SKM-1 treated with dmso at 0.1 percent for 144 hours (cell line): ENCODE results near the gene STOX2.
A peak's percentile ranks its signal among the peaks of the same experiment; 100 is the strongest.
"Not testable (repeated sequence)": the region's sequence is repeated elsewhere in the genome, so short reads cannot be mapped to it uniquely, and the experiment has no call there.

ENCODE experiments used
- DNase-seq: peaks from one replicate; lab custom pipeline; 2025; ENCODE audit not compliant: unreplicated experiment; lab: John Stamatoyannopoulos, UW

STOX2 gene

DNA sequence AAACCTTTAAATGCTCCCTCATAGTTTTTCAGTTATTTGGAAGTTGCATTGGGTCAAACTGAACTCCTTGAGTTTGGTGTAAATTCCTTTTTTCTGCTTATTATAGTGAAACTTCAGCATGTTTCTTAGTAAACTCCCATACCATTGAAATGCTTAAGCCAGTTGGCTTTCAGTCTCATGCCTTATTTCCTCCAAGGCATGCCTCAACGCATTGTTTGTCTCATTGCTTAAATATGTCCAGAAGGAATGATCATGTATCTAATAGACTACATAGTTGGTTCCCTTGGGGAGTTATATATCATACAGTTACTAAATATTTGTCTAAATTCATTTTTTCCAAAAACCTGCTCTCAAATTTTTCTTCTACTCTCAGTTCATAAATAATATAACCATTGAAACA is 114.0 kb downstream of the STOX2 start:
- no peak for DNase-seq

DNA sequence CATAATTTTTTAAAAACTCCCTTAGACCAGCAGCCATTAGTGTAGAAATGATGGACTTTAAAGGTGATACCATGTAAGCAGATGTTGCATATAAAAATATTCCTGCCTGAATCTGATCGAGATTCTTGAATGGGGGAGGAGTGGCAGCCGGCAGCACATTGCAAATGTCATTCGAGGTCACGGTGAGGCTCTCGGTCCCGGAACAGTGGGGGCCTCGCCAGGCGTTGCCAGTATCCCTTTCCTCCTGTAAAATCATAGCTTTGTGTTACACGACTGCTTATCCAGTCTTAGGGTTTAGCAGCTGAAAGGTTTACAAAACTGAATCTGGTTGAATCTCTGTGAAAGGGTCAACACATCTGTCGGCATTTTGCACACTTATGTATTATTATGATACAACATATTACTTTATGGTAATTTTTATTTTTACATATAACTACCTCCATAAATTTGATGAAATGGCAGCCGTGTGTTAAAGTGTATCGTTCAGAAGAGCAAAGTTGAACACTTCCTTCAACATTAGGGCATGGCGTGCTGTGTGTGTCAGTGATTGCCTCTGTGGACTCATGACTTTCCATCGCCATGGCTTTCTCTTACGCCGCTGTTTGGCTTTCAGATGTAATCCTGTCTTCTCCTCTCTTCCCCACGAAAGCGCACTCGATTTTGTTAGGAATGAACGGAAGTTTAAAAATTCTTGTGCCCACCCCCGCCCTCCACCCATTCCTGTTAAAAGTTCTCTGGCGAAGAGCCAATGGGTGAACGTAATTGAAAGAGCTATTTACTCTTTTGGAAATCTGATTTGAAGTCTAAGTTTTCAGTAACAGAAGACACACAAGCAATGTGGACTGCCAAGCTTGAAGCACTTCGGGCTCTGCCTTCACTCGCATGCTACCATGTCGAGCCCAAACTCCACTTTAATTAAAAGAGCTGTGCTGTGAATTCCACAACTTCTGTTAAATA is 114.8 kb downstream of the STOX2 start:
- DNase-seq: no peak

DNA sequence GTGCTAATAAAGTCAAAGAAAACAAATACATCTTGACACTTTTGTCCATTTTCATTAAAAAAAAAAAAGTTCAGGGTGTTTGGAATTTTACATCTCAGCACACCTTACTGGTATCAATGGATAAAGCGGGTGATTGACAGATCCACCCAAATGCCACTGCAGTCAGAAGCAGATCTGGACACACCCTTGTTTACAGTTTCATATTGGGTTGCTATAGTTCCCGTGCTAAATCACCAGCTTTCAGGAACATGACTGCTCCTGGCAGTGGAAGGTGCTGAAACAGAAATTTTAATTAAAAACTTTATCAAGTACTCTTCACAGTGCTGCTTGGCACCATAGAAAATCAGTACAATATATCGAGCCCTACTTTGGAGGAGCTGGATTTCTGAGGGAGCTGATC is 116.3 kb downstream of the STOX2 start:
- no peak for DNase-seq

- DNase-seq: no peak
Observed at GRCh38 chr4:184022679-184023383, 117.7 kb downstream of the STOX2 start.

DNA sequence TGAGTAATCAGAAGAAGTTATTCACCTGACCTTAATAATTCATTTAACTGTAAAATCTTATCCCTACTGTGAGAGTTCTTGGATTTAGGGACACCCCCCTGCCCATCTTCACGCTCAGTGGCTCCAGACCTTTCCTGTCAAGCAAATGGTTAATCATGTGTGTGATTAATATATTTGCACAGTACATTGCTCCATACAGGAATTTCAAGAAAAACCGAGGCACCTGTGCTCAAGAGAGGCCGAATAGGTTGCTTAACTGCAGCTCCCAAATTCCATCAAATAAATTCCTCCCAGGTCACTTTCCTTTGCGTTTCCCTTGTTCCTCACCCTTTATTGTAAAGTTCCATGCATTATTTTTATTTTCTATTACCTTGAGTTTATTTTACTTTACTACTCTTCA is 119.5 kb downstream of the STOX2 start:
- no peak for DNase-seq

DNA sequence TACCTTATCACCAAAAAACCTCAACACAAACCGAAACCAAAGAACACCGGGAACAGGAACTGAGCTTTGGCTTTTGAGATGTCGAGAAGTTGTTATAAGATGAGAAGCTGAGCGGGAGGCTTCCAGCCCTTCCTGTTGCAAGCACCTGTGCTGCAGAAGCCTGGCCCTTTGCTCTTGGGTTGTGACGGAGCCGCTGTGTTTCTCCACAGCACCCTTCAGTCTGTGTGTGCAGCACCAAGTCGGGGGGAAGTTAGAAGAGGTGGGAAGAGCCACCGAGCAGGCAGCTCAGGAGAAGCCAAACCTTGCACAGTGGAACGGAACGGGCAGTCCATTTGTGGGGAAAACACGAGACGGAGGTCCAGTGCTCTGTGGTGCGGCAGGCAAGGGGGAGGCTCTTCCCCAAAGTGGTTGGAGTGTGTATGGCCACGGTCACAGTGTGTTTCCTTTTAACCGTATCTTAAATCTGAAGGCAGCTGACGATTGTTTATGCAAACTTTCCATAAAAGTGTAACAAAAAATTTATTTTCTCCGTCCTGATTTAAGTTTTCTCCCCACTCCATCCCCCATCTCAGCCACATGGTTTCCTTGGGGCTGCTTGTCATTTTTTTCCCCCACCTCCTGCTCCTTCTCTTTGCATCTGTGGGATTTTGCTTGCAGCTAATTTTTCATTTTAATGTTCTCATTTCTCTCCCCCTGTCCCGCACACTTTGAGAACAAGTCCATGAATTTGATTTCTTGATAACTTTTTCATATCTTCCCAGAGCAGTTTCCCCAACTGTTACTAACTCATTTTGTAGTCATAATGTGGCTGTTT is 123.7 kb downstream of the STOX2 start:
- DNase-seq: peak; percentile 11

- DNase-seq: no peak
Observed at GRCh38 chr4:184030036-184030435, 124.9 kb downstream of the STOX2 start.

GRCh38 chr4:184030764-184031163 is 125.7 kb downstream of the STOX2 start:
- DNase-seq: no peak

DNA sequence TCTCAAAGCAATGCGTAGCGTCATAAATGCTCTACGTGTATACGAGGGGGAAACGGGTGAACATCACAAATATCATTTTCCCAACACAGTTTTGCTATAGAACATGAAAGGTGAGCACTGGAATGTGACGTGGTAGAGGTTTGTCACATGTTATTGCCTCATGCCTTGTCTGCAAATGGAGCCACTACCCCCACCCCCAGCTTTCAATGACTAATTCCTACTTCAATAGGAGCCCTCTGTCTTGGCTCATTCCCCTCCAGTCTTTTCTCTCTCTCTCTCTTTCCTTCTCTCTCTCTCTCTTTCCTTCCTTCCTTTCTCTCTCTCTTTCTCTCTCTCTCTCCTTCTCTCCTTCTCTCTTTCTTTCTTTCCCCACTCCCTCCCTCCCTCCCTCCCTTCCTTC is 127.0 kb downstream of the STOX2 start:
- DNase-seq: no peak

DNA sequence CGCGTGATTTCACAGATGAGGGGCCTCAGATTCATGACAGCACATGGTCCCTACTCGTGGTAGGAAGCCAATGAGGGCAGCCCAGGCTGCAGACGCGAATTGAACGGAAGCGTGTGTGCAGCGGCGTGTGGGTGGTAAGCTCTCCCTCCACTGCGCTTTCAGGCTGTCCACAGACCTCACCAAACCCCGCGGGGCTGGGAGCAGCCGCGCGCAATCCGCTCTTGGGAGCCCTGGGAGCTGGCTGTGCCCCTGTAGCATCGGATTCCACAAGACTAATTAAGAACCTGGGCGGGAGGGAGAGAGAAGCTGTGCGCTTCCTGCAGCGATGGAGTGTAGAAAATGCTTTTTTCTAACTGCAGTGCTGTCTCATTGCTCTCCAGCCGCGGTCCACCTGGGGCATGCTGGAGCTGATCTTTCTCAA is 134.9 kb downstream of the STOX2 start:
- no peak for DNase-seq

DNA sequence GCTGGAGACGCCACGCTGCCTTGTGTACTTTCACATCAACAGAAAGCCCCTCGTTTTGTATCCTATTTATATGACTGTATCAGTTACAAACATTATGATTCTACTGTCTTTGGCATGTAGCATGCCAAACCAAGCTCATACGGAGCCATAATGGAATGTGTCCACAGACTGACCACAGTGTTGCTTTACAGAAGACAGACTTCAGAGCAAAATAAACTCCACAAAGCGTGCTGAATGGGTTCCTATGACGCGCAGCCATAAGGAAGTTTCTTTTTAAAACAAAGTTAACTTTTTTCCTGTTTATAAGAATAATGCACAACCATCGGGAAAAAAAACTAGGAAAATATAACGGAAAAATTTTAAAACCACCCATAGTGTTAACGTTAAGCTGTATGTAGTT is 136.0 kb downstream of the STOX2 start:
- no peak for DNase-seq

- DNase-seq: no peak
Observed at GRCh38 chr4:184046148-184046547, 141.0 kb downstream of the STOX2 start.

GRCh38 chr4:184051262-184051661 is 146.2 kb downstream of the STOX2 start:
- DNase-seq: not testable (repeated sequence)

GRCh38 chr4:184052616-184053015 is 147.5 kb downstream of the STOX2 start:
- DNase-seq: no peak

- no peak for DNase-seq
Observed at GRCh38 chr4:184053434-184053833, 148.3 kb downstream of the STOX2 start.

DNA sequence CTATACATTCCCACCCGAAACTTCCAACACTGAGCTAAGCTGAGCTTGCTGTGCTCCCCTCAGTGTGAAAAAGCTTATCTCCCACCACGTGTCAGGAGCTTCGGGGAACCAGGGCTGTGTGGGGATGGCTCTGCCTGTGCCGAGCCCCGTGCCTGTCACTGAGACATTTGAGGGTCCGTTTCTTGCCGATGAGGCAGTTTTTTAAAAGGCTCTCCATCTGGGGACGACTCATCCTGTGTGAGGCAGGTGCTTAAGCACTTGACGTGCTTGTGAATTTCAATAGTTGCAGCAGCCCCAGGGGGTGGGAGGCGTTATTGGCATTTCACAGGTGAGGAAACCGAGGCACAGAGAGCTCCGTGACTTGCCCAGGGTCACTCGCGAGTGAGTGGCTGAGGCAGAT is 151.8 kb downstream of the STOX2 start:
- DNase-seq: no peak

DNA sequence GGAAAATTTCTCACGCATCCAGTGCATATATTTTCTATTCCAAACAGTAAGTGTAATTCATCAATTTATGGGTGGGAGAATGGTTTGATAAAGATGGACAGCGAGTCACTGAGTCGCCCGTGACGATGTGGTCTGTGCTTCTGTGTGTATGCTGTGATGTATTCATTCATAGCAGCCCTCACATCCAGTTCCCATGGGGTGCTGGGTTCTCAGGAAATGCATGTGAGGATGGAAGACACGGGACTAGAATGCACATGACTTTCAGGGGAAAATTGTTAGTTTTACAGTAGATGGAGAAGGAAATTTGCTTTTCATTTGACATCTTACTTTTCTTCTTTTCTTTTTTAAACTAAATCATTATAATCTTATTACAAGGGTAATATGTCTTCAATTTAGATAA is 152.9 kb downstream of the STOX2 start:
- no peak for DNase-seq

GRCh38 chr4:184059099-184059498 is 154.0 kb downstream of the STOX2 start:
- DNase-seq: no peak

DNA sequence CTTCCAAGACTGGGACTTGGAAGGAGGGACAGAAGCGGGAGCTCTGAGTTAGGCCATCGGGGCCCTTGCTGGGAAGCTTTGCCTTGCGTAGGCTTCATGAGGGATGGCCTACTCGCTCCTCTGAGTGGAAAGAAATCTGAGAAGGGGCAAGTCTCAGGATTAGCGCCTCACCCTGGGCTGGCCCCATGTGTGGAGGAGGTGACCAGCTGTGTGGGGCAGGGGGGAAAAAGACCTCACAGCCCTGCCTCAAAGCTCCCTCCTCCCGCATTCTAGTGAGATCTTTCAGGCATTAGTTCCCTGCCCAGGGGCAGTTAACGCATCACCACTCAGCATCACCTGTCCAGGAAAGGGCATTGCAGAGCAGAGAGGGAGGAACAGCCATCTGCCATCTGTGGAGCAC is 156.5 kb downstream of the STOX2 start:
- no peak for DNase-seq

GRCh38 chr4:184062769-184063168 is 157.7 kb downstream of the STOX2 start:
- no peak for DNase-seq

- DNase-seq: no peak
Observed at GRCh38 chr4:184064877-184065276, 159.8 kb downstream of the STOX2 start.
